Breast epithelium (tissue), 3 donors: ENCODE results near the gene RPL39L.
"Not testable (repeated sequence)": the region's sequence is repeated elsewhere in the genome, so short reads cannot be mapped to it uniquely, and the experiment has no call there.

Experiments
- CTCF ChIP-seq, 3 donors: fragments of 450-650 bp; IDR thresholded peaks; one replicate each; pipeline ENCODE4 v1.5.1; 2016 to 2017; ENCODE audit warnings: antibody characterized with exemption in 3 of 3, mild to moderate bottlenecking in 3 of 3, moderate library complexity in 3 of 3
- POLR2A ChIP-seq: fragments of 450-650 bp; IDR thresholded peaks from one replicate; pipeline ENCODE4 v1.6.1; 2016; ENCODE audit warnings: antibody characterized with exemption, mild to moderate bottlenecking, moderate library complexity
- POLR2AphosphoS5 ChIP-seq, 3 donors: sonication (generic); formaldehyde crosslinking; IDR thresholded peaks; one replicate each; pipeline ENCODE4 v1.6.1; 2017; ENCODE audit warnings: antibody characterized with exemption in 3 of 3

GRCh38 chr3:187133181-187133580 is 6.1 kb downstream of the RPL39L start:
- not testable (repeated sequence) for TF ChIP-seq CTCF (IDR thresholded peaks at IDR 0.05); POLR2AphosphoS5 (IDR thresholded peaks at IDR 0.05); POLR2A
